Vagina (tissue), 2 donors: ENCODE measurements around the gene SMIM13. TPM values are rescaled to one million over a fixed set of nuclear protein-coding genes. Genes with fewer than 3 reads are reported as not detected.

Experiments used
- DNase-seq, 2 donors: peaks; one replicate each; pipeline ENCODE4 v3.0.0-alpha.2; 2017; ENCODE audit errors: extremely low spot score in 2 of 2
- H3K27ac ChIP-seq: fragments of 200-600 bp; sonication (generic); one replicate; pipeline ENCODE4 v1.5.1; 2019
- H3K27me3 ChIP-seq: fragments of 200-600 bp; sonication (generic); one replicate; pipeline ENCODE4 v1.5.1; 2019
- H3K36me3 ChIP-seq, 2 donors: fragments of 200-600 bp; sonication (generic); one replicate each; pipeline ENCODE4 v1.5.1; 2017 to 2019
- H3K4me1 ChIP-seq: fragments of 200-600 bp; sonication (generic); one replicate; pipeline ENCODE4 v1.5.1; 2019
- H3K4me3 ChIP-seq, 2 donors: fragments of 200-600 bp; sonication (generic); 1 replicate in 1 of 2; 2 replicates in 1 of 2; pipeline ENCODE4 v1.5.1; 2016 to 2019
- H3K9me3 ChIP-seq: fragments of 200-600 bp; sonication (generic); one replicate; pipeline ENCODE4 v1.5.1; 2019
- CTCF ChIP-seq, 3 experiments: fragments of 450-650 bp in 2 of 3; fragments of 200-600 bp in 1 of 3; sonication (generic) in 1 of 3; IDR thresholded peaks; one replicate each; pipeline ENCODE4 v1.5.1; 2017 to 2019; ENCODE audit warnings: antibody characterized with exemption in 3 of 3, mild to moderate bottlenecking in 2 of 3, moderate library complexity in 2 of 3
- POLR2A ChIP-seq, 2 donors: fragments of 450-650 bp; IDR thresholded peaks; one replicate each; pipeline ENCODE4 v1.6.1; 2017; ENCODE audit warnings: antibody characterized with exemption in 2 of 2, mild to moderate bottlenecking in 2 of 2, moderate library complexity in 2 of 2
- POLR2AphosphoS5 ChIP-seq, 2 donors: sonication (generic); formaldehyde crosslinking; IDR thresholded peaks; one replicate each; pipeline ENCODE4 v1.9.0; 2017; ENCODE audit warnings: antibody characterized with exemption in 2 of 2, mild to moderate bottlenecking in 2 of 2, low read depth in 1 of 2; ENCODE audit not compliant: insufficient read depth in 1 of 2
- intact Hi-C: fragments of 100-400 bp; cut with DNase I; formaldehyde crosslinking; loops from one replicate; pipeline ENCODE4 v1.15.1; 2023
- total RNA-seq: library from RNA; depleted of rRNA; stranded (reverse); fragments of >200 nt; gene quantifications from one replicate; pipeline ENCODE4 v1.2.3, GENCODE V29; 2016

Gene SMIM13
- total RNA-seq, 1 donor from 2014 or later, result 8.1 TPM

- H3K4me3 ChIP-seq, result no peak overlapping the region
- H3K9me3 ChIP-seq, result no peaks in the 10 kb centered on the region
- H3K36me3 ChIP-seq, result no peaks in the 10 kb centered on the region
- H3K27ac ChIP-seq, result no peak overlapping the region
- no peaks in the 10 kb centered on the region for H3K27me3 ChIP-seq
- no peak for DNase-seq
- TF ChIP-seq POLR2A (IDR thresholded peaks at IDR 0.05) (no peak), CTCF (IDR thresholded peaks at IDR 0.05) (no peak), POLR2AphosphoS5 (IDR thresholded peaks at IDR 0.05; ENCODE audit: insufficient read depth in 1 of 2, low read depth in 1 of 2) (no peak)
- intact Hi-C loops, result loop anchor here (10.0 kb wide), 1 partner anchor 48 kb away; no protein-coding TSS in a partner anchor
- peaks cover 10% of the 10 kb centered on the region for H3K4me1 ChIP-seq
Measured at GRCh38 chr6:11177271-11177670, 83.6 kb downstream of the SMIM13 start.

- Histone ChIP-seq H3K9me3 (no peaks in the 10 kb centered on the region), H3K4me3 (no peak overlapping the region), H3K27me3 (no peaks in the 10 kb centered on the region), H3K27ac (no peak overlapping the region), H3K36me3 (no peaks in the 10 kb centered on the region), H3K4me1 (no peaks in the 10 kb centered on the region)
- peak in 1 of 2 donors; percentile 67 for DNase-seq
- intact Hi-C loops, result loop anchor here (10.0 kb wide), 1 partner anchor 46 kb away; no protein-coding TSS in a partner anchor
- TF ChIP-seq POLR2A (IDR thresholded peaks at IDR 0.05) (no peak), POLR2AphosphoS5 (IDR thresholded peaks at IDR 0.05; ENCODE audit: insufficient read depth in 1 of 2, low read depth in 1 of 2) (no peak), CTCF (IDR thresholded peaks at IDR 0.05) (no peak)
Measured at GRCh38 chr6:11179088-11179418, 85.4 kb downstream of the SMIM13 start.

- H3K36me3 ChIP-seq, result no peaks in the 10 kb centered on the region
- intact Hi-C loops, result loop anchor here (10.0 kb wide), 1 partner anchor 45 kb away; no protein-coding TSS in a partner anchor
- no peak overlapping the region for H3K4me3 ChIP-seq
Measured at GRCh38 chr6:11179419-11180202, 86.0 kb downstream of the SMIM13 start.

GRCh38 chr6:11181478-11182136 lies 88.0 kb downstream of the SMIM13 start:
- no peaks in the 10 kb centered on the region for H3K27me3 ChIP-seq
- H3K9me3 ChIP-seq, result no peaks in the 10 kb centered on the region
- intact Hi-C loops, result no loop called here
- TF ChIP-seq POLR2A (IDR thresholded peaks at IDR 0.05), result no peak
- TF ChIP-seq POLR2AphosphoS5 (IDR thresholded peaks at IDR 0.05; ENCODE audit: insufficient read depth in 1 of 2, low read depth in 1 of 2), result no peak
- TF ChIP-seq CTCF (IDR thresholded peaks at IDR 0.05), result no peak
- no peak overlapping the region for H3K4me3 ChIP-seq
- H3K36me3 ChIP-seq, result peaks cover 0 to 9% of the 10 kb centered on the region in 2 donors
- H3K4me1 ChIP-seq, result no peaks in the 10 kb centered on the region
- H3K27ac ChIP-seq, result no peak overlapping the region
- no peak for DNase-seq

More at GRCh38 chr6:11179419-11180202, 86.0 kb downstream of the SMIM13 start:
- Histone ChIP-seq H3K4me1 (no peaks in the 10 kb centered on the region), H3K27me3 (no peaks in the 10 kb centered on the region), H3K27ac (no peak overlapping the region), H3K9me3 (no peaks in the 10 kb centered on the region)
- TF ChIP-seq CTCF (IDR thresholded peaks at IDR 0.05) (no peak), POLR2AphosphoS5 (IDR thresholded peaks at IDR 0.05; ENCODE audit: insufficient read depth in 1 of 2, low read depth in 1 of 2) (no peak), POLR2A (IDR thresholded peaks at IDR 0.05) (no peak)
- DNase-seq, result peak in 1 of 2 donors; percentile 27
